Measurements from ENCODE around the gene CSPG4.

- TF ChIP-seq CTCF (conservative IDR thresholded peaks at IDR 0.05) (no peak), EZH2 (IDR thresholded peaks at IDR 0.05; ENCODE audit: low read depth) (no peak)
Observed at GRCh38 chr15:75625542-75626347, 86.9 kb downstream of the CSPG4 start, which contains the start of gene SNUPN.
